GM12878 (cell line): ENCODE results near the gene OSMR. TPM values are rescaled to one million over a fixed set of nuclear protein-coding genes. Genes with fewer than 3 reads are reported as not detected.

ENCODE experiments used
- ATAC-seq: fragments of 200-7000 bp; cut with Tn5 transposase; 3 replicates; pipeline ENCODE4 v1.9.1; 2020; ENCODE audit warnings: mild to moderate bottlenecking, moderate library complexity
- BruUV-seq: library from RNA; stranded (reverse); fragments of 400-500 nt; replicated peaks from 2 replicates; lab custom pipeline; 2021; lab: Mats Ljungman, UMichigan
- CTCF ChIA-PET: fragments of 300-600 bp; sonication (Branson Sonifier 250); formaldehyde crosslinking; extraction: SDS; loops from one replicate; lab custom pipeline; 2021; ENCODE audit warnings: inconsistent platforms; lab: Yijun Ruan, JAX
- POLR2A ChIA-PET: fragments of 350-600 bp; formaldehyde crosslinking; extraction: SDS; loops from one replicate; lab custom pipeline; 2021; ENCODE audit warnings: inconsistent platforms; lab: Charles Lee
- RAD21 ChIA-PET: fragments of 300-600 bp; sonication (Branson Sonifier 250); formaldehyde crosslinking; loops from one replicate; lab custom pipeline; 2023; ENCODE audit warnings: antibody characterized with exemption; ENCODE audit not compliant: unreplicated experiment; lab: Charles Lee
- SMC1A ChIA-PET: fragments of 300-600 bp; sonication (Branson Sonifier 250); formaldehyde crosslinking; loops from one replicate; lab custom pipeline; 2023; ENCODE audit not compliant: unreplicated experiment, uncharacterized antibody; lab: Charles Lee
- DNase-seq: peaks from one replicate; pipeline ENCODE4 v3.0.0-alpha.2; 2011; ENCODE audit warnings: low read depth, low spot score
- FAIRE-seq: peaks from 3 replicates; lab custom pipeline; 2011; peaks lifted over from hg19 to GRCh38; lab: Jason Lieb, UNC
- H2AFZ ChIP-seq: 2 replicates; pipeline ENCODE4 v1.6.0; 2011; ENCODE audit warnings: low read depth, low read length, control low read depth; ENCODE audit not compliant: control insufficient read depth
- H3K27ac ChIP-seq: 2 replicates; pipeline ENCODE4 v1.5.1; 2011; ENCODE audit warnings: control low read depth; ENCODE audit not compliant: control insufficient read depth, insufficient read depth
- H3K27me3 ChIP-seq, 2 experiments: replicated peaks in 1 of 2; 2 replicates each; pipeline versions ENCODE4 v1.6.0 to v1.6.1; 2011; ENCODE audit warnings: low read length in 1 of 2; ENCODE audit not compliant: control insufficient read depth in 2 of 2, insufficient read depth in 2 of 2
- H3K36me3 ChIP-seq, 2 experiments: 2 replicates each; pipeline ENCODE4 v1.5.1; 2011; ENCODE audit warnings: low read length in 1 of 2; ENCODE audit not compliant: control insufficient read depth in 2 of 2, insufficient read depth in 2 of 2
- H3K4me1 ChIP-seq: 2 replicates; pipeline ENCODE4 v1.6.1; 2011; ENCODE audit warnings: mild to moderate bottlenecking, low read length, moderate library complexity, mixed read lengths; ENCODE audit not compliant: control insufficient read depth, insufficient read depth
- H3K4me2 ChIP-seq: 2 replicates; pipeline ENCODE4 v1.6.0; 2011; ENCODE audit warnings: control low read depth; ENCODE audit not compliant: control insufficient read depth, insufficient read depth
- H3K4me3 ChIP-seq: fragments of 200-600 bp; sonication (generic); 2 replicates; pipeline ENCODE4 v1.5.1; 2016
- H3K79me2 ChIP-seq: 2 replicates; pipeline ENCODE4 v1.6.0; 2011; ENCODE audit warnings: low read length; ENCODE audit not compliant: control insufficient read depth, insufficient read depth
- H3K9ac ChIP-seq: 2 replicates; pipeline ENCODE4 v1.8.0; 2011; ENCODE audit warnings: low read length, control low read depth, mixed read lengths; ENCODE audit not compliant: control insufficient read depth, insufficient read depth
- H3K9me3 ChIP-seq: replicated peaks from 3 replicates; pipeline ENCODE4 v1.5.1; 2011; ENCODE audit warnings: mild to moderate bottlenecking, low read length; ENCODE audit not compliant: control insufficient read depth, insufficient read depth
- H4K20me1 ChIP-seq: 2 replicates; pipeline ENCODE4 v1.6.0; 2011; ENCODE audit not compliant: control insufficient read depth, insufficient read depth
- BHLHE40 ChIP-seq, 2 experiments: fragments of 450-650 bp in 1 of 2; IDR thresholded peaks; 2 replicates each; pipeline ENCODE4 v1.6.1; 2011 to 2017; ENCODE audit warnings: low read depth in 2 of 2, borderline replicate concordance in 1 of 2, improper control_type of control experiment in 1 of 2, low read length in 1 of 2, mild to moderate bottlenecking in 1 of 2
- EZH2 ChIP-seq: IDR thresholded peaks from 2 replicates; pipeline ENCODE4 v1.6.1; 2012; ENCODE audit warnings: low read depth, mild to moderate bottlenecking, control low read depth, inconsistent platforms, low read length, borderline replicate concordance; ENCODE audit not compliant: control insufficient read depth
- KAT2A ChIP-seq: conservative IDR thresholded peaks from 2 replicates; pipeline ENCODE4 v1.6.1; 2011; ENCODE audit warnings: low read depth, low read length; ENCODE audit not compliant: control insufficient read depth
- NR2C1 ChIP-seq: fragments of 450-650 bp; IDR thresholded peaks from 2 replicates; pipeline ENCODE4 v1.6.1; 2017; ENCODE audit warnings: antibody characterized with exemption, mild to moderate bottlenecking, moderate library complexity
- NR2F1 ChIP-seq: fragments of 450-650 bp; conservative IDR thresholded peaks from 2 replicates; pipeline ENCODE4 v1.6.1; 2017; ENCODE audit warnings: mild to moderate bottlenecking
- SIN3A ChIP-seq: IDR thresholded peaks from 2 replicates; pipeline ENCODE4 v1.6.1; 2012; ENCODE audit warnings: low read depth, low read length, improper control_type of control experiment
- SMAD1 ChIP-seq: fragments of 450-650 bp; IDR thresholded peaks from 2 replicates; pipeline ENCODE4 v1.6.1; 2018; ENCODE audit warnings: mild to moderate bottlenecking, low read depth; ENCODE audit not compliant: partially characterized antibody
- TCF12 ChIP-seq: IDR thresholded peaks from 2 replicates; pipeline ENCODE4 v1.6.1; 2011; ENCODE audit warnings: low read depth, mild to moderate bottlenecking, low read length
- WGBS: methylation state at CpG from one replicate; pipeline ENCODE4 v1.1.6; 2016; ENCODE audit warnings: low lambda C conversion rate; ENCODE audit not compliant: insufficient replicate concordance, insufficient coverage; ENCODE audit errors: missing lambda C conversion rate; 5-methylcytosine and 5-hydroxymethylcytosine counted together
- in situ Hi-C: fragments of 300-500 bp; cut with MboI; formaldehyde crosslinking; loops from 9 replicates; pipeline ENCODE4 v1.14.3; 2018; ENCODE audit warnings: mixed read lengths
- intact Hi-C: fragments of 100-400 bp; cut with micrococcal nuclease; formaldehyde crosslinking; loops from one replicate; pipeline ENCODE4 v1.14.2; 2022; ENCODE audit not compliant: unreplicated experiment
- polyA plus RNA-seq, 11 experiments: library from polyadenylated mRNA; depleted of rRNA in 4 of 11; unstranded in 6 of 11; stranded (reverse) in 5 of 11; fragments of >200 nt; fragmentation: Nextera tagmentation in 4 of 11; fragmentation: Illumina TruSeq in 1 of 11; extraction: Ambion mirVana in 4 of 11; extraction: Trizol in 1 of 11; gene quantifications; 1 replicate in 1 of 11; 2 replicates in 10 of 11; pipeline versions ENCODE4 v1.2.1 to v1.2.3, GENCODE V29; 2011 to 2016; ENCODE audit warnings: inconsistent platforms in 2 of 11, missing spikeins in 2 of 11, low read depth in 1 of 11
- total RNA-seq, 4 experiments: library from RNA; depleted of rRNA in 3 of 4; stranded (reverse); fragments of >200 nt in 3 of 4; fragmentation: Illumina TruSeq in 1 of 4; extraction: Trizol in 1 of 4; gene quantifications; 2 replicates each; pipeline versions ENCODE4 v1.2.1 to v1.2.3, GENCODE V29; 2013 to 2021
- TF ChIP-seq, protein P1 (sequence below): fragments of 450-650 bp; IDR thresholded peaks from 2 replicates; pipeline ENCODE4 v1.6.1; 2017; ENCODE audit warnings: borderline replicate concordance

Gene OSMR
- total and polyA plus RNA-seq, 10 of the 15 experiments (the other 5 are each of a cell fraction or from before 2014, with no cell fraction given): 0.03 to 0.05 TPM; not detected in 8

- ChIA-PET SMC1A (no interaction called here), CTCF (no interaction called here), RAD21 (no interaction called here), POLR2A (no interaction called here)
- H3K9ac ChIP-seq: no peak overlapping the region
- no TSS peak for BruUV-seq
- H3K27ac ChIP-seq: no peak overlapping the region
- no peaks in the 10 kb centered on the region for H3K27me3 ChIP-seq
- intact Hi-C loops: no loop called here
- no peak overlapping the region for H2AFZ ChIP-seq
- no peaks in the 10 kb centered on the region for H3K79me2 ChIP-seq
- no peaks in the 10 kb centered on the region for H3K9me3 ChIP-seq
- in situ Hi-C loops: no loop called here
- FAIRE-seq: no peak
- H3K36me3 ChIP-seq: no peaks in the 10 kb centered on the region
- TF ChIP-seq NR2F1 (no peak), SMAD1 (no peak), EZH2 (no peak), KAT2A (no peak), NR2C1 (no peak), SIN3A (no peak)
- TF ChIP-seq, all 136 proteins: peak for 0
- WGBS: 97% methylated on average over 5 of the region's 5 CpGs
- Histone ChIP-seq H3K4me3 (no peak overlapping the region), H4K20me1 (no peaks in the 10 kb centered on the region), H3K4me2 (no peak overlapping the region), H3K4me1 (no peaks in the 10 kb centered on the region)
- ATAC-seq (no peak), DNase-seq (no peak)
Observed at GRCh38 chr5:38878391-38879077, 32.7 kb downstream of the OSMR start.

DNA sequence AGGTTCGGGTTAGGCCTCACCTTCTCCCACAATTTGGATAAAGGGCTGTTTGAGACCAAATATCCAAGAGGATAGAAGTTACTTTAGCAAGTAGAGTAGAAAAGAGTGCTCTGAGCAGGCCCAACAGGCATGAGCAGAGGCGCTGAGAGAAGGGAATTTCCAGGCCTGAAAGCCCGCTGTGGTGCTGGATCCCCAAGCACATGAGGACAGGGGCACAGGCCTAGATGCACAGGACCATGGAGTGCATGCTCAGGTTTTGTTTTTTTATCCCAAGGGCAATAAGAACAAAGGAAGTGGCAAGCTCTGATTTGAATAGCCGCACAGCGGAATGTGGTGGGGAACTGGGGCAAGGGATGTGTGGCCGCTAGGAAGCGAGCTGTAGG lies 33.3 kb downstream of the OSMR start:
- RAD21 ChIA-PET: no interaction called here
- no peaks in the 10 kb centered on the region for H3K27me3 ChIP-seq
- H3K79me2 ChIP-seq: no peaks in the 10 kb centered on the region
- H3K27ac ChIP-seq: no peak overlapping the region
- no peak overlapping the region for H3K4me2 ChIP-seq
- in situ Hi-C loops (no loop called here), intact Hi-C loops (no loop called here)
- H2AFZ ChIP-seq: no peak overlapping the region
- ATAC-seq: peak; percentile 41; the same call in 2 of the 3 replicates
- TF ChIP-seq, protein P1, sequence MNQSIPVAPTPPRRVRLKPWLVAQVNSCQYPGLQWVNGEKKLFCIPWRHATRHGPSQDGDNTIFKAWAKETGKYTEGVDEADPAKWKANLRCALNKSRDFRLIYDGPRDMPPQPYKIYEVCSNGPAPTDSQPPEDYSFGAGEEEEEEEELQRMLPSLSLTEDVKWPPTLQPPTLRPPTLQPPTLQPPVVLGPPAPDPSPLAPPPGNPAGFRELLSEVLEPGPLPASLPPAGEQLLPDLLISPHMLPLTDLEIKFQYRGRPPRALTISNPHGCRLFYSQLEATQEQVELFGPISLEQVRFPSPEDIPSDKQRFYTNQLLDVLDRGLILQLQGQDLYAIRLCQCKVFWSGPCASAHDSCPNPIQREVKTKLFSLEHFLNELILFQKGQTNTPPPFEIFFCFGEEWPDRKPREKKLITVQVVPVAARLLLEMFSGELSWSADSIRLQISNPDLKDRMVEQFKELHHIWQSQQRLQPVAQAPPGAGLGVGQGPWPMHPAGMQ: no peak
- no peak for TF ChIP-seq TCF12
- peak; percentile 41 to 65; a peak in 3 of 4 replicates for TF ChIP-seq BHLHE40 (IDR thresholded peaks at IDR 0.05; ENCODE audit: borderline replicate concordance in 1 of 2, low read depth in 2 of 2, low read length in 1 of 2)
- SMC1A ChIA-PET: no interaction called here
- no peak overlapping the region for H3K9ac ChIP-seq
- no peak overlapping the region for H3K4me3 ChIP-seq
- no peak for DNase-seq
- FAIRE-seq: no peak
- H4K20me1 ChIP-seq: no peaks in the 10 kb centered on the region
- POLR2A ChIA-PET: no interaction called here
- no peaks in the 10 kb centered on the region for H3K9me3 ChIP-seq
- no peaks in the 10 kb centered on the region for H3K4me1 ChIP-seq
- H3K36me3 ChIP-seq: no peaks in the 10 kb centered on the region
- BruUV-seq: no TSS peak
- CTCF ChIA-PET: no interaction called here
- 0% methylated on average over 7 of the region's 7 CpGs for WGBS
